GM23338 (cell line): ENCODE data around the gene GID4.

ENCODE experiments used
- CREB1 ChIP-seq: fragments of 250-450 bp; sonication (Bioruptor Pico); IDR thresholded peaks from 2 replicates; pipeline ENCODE4 v1.5.0; 2020; ENCODE audit warnings: low read depth, mild to moderate bottlenecking, moderate library complexity
- CTCF ChIP-seq, 2 experiments: fragments of 200-600 bp in 1 of 2; sonication (generic) in 1 of 2; conservative IDR thresholded peaks; 2 replicates each; pipeline versions ENCODE4 v1.5.1 to v1.6.1; 2016 to 2017; ENCODE audit warnings: antibody characterized with exemption in 2 of 2, low read depth in 2 of 2, mild to moderate bottlenecking in 2 of 2, moderate library complexity in 1 of 2
- EZH2 ChIP-seq: fragments of 200-600 bp; sonication (generic); IDR thresholded peaks from one replicate; pipeline ENCODE4 v1.8.0; 2017; ENCODE audit warnings: antibody characterized with exemption, mild to moderate bottlenecking, low read depth; ENCODE audit not compliant: unreplicated experiment
- EZH2phosphoT487 ChIP-seq: fragments of 200-600 bp; sonication (generic); IDR thresholded peaks from one replicate; pipeline ENCODE4 v1.8.1; 2018; ENCODE audit warnings: antibody characterized with exemption; ENCODE audit not compliant: unreplicated experiment
- JUNB ChIP-seq: IDR thresholded peaks from one replicate; pipeline ENCODE4 v1.6.1; 2016; ENCODE audit warnings: antibody characterized with exemption; ENCODE audit not compliant: unreplicated experiment
- POLR2AphosphoS5 ChIP-seq: IDR thresholded peaks from 2 replicates; pipeline ENCODE4 v1.6.1; 2016; ENCODE audit warnings: antibody characterized with exemption, low read depth
- REST ChIP-seq: IDR thresholded peaks from one replicate; pipeline ENCODE4 v1.6.1; 2018; ENCODE audit warnings: antibody characterized with exemption; ENCODE audit not compliant: unreplicated experiment
- STAT1 ChIP-seq: IDR thresholded peaks from one replicate; pipeline ENCODE4 v1.6.1; 2016; ENCODE audit warnings: antibody characterized with exemption; ENCODE audit not compliant: unreplicated experiment
- ZNF114 ChIP-seq: fragments of 250-450 bp; sonication (Bioruptor Pico); IDR thresholded peaks from 2 replicates; pipeline ENCODE4 v1.5.0; 2020; ENCODE audit warnings: mild to moderate bottlenecking, moderate library complexity
- ZNF331 ChIP-seq: fragments of 250-450 bp; sonication (Bioruptor Pico); IDR thresholded peaks from 2 replicates; pipeline ENCODE4 v1.5.0; 2020; ENCODE audit warnings: low read depth, mild to moderate bottlenecking, moderate library complexity
- TF ChIP-seq, protein P1 (sequence below): IDR thresholded peaks from 2 replicates; pipeline ENCODE4 v1.6.1; 2016; ENCODE audit warnings: antibody characterized with exemption
- TF ChIP-seq, protein P2 (sequence below): fragments of 250-450 bp; sonication (Bioruptor Pico); IDR thresholded peaks from 2 replicates; pipeline ENCODE4 v1.5.0; 2020; ENCODE audit warnings: mild to moderate bottlenecking, moderate library complexity

- TF ChIP-seq CTCF (conservative IDR thresholded peaks at IDR 0.05; ENCODE audit: low read depth in 2 of 2) (no peak), EZH2 (no peak), REST (no peak), POLR2AphosphoS5 (no peak), STAT1 (no peak), EZH2phosphoT487 (no peak), JUNB (no peak), ZNF331 (no peak), CREB1 (CRISPR knock-in tag) (no peak), ZNF114 (no peak)
- TF ChIP-seq, protein P1, sequence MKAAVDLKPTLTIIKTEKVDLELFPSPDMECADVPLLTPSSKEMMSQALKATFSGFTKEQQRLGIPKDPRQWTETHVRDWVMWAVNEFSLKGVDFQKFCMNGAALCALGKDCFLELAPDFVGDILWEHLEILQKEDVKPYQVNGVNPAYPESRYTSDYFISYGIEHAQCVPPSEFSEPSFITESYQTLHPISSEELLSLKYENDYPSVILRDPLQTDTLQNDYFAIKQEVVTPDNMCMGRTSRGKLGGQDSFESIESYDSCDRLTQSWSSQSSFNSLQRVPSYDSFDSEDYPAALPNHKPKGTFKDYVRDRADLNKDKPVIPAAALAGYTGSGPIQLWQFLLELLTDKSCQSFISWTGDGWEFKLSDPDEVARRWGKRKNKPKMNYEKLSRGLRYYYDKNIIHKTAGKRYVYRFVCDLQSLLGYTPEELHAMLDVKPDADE, result no peak
- TF ChIP-seq, protein P2, sequence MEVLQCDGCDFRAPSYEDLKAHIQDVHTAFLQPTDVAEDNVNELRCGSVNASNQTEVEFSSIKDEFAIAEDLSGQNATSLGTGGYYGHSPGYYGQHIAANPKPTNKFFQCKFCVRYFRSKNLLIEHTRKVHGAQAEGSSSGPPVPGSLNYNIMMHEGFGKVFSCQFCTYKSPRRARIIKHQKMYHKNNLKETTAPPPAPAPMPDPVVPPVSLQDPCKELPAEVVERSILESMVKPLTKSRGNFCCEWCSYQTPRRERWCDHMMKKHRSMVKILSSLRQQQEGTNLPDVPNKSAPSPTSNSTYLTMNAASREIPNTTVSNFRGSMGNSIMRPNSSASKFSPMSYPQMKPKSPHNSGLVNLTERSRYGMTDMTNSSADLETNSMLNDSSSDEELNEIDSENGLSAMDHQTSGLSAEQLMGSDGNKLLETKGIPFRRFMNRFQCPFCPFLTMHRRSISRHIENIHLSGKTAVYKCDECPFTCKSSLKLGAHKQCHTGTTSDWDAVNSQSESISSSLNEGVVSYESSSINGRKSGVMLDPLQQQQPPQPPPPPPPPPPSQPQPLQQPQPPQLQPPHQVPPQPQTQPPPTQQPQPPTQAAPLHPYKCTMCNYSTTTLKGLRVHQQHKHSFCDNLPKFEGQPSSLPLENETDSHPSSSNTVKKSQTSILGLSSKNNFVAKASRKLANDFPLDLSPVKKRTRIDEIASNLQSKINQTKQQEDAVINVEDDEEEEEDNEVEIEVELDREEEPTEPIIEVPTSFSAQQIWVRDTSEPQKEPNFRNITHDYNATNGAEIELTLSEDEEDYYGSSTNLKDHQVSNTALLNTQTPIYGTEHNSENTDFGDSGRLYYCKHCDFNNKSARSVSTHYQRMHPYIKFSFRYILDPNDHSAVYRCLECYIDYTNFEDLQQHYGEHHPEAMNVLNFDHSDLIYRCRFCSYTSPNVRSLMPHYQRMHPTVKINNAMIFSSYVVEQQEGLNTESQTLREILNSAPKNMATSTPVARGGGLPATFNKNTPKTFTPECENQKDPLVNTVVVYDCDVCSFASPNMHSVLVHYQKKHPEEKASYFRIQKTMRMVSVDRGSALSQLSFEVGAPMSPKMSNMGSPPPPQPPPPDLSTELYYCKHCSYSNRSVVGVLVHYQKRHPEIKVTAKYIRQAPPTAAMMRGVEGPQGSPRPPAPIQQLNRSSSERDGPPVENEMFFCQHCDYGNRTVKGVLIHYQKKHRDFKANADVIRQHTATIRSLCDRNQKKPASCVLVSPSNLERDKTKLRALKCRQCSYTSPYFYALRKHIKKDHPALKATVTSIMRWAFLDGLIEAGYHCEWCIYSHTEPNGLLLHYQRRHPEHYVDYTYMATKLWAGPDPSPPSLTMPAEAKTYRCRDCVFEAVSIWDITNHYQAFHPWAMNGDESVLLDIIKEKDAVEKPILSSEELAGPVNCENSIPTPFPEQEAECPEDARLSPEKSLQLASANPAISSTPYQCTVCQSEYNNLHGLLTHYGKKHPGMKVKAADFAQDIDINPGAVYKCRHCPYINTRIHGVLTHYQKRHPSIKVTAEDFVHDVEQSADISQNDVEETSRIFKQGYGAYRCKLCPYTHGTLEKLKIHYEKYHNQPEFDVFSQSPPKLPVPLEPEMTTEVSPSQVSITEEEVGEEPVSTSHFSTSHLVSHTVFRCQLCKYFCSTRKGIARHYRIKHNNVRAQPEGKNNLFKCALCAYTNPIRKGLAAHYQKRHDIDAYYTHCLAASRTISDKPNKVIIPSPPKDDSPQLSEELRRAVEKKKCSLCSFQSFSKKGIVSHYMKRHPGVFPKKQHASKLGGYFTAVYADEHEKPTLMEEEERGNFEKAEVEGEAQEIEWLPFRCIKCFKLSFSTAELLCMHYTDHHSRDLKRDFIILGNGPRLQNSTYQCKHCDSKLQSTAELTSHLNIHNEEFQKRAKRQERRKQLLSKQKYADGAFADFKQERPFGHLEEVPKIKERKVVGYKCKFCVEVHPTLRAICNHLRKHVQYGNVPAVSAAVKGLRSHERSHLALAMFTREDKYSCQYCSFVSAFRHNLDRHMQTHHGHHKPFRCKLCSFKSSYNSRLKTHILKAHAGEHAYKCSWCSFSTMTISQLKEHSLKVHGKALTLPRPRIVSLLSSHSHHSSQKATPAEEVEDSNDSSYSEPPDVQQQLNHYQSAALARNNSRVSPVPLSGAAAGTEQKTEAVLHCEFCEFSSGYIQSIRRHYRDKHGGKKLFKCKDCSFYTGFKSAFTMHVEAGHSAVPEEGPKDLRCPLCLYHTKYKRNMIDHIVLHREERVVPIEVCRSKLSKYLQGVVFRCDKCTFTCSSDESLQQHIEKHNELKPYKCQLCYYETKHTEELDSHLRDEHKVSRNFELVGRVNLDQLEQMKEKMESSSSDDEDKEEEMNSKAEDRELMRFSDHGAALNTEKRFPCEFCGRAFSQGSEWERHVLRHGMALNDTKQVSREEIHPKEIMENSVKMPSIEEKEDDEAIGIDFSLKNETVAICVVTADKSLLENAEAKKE, result no peak
Observed at GRCh38 chr17:18045691-18046350, 6.6 kb downstream of the GID4 start.
